ENCODE results near the gene ST3GAL3.

- TF ChIP-seq, protein P1, sequence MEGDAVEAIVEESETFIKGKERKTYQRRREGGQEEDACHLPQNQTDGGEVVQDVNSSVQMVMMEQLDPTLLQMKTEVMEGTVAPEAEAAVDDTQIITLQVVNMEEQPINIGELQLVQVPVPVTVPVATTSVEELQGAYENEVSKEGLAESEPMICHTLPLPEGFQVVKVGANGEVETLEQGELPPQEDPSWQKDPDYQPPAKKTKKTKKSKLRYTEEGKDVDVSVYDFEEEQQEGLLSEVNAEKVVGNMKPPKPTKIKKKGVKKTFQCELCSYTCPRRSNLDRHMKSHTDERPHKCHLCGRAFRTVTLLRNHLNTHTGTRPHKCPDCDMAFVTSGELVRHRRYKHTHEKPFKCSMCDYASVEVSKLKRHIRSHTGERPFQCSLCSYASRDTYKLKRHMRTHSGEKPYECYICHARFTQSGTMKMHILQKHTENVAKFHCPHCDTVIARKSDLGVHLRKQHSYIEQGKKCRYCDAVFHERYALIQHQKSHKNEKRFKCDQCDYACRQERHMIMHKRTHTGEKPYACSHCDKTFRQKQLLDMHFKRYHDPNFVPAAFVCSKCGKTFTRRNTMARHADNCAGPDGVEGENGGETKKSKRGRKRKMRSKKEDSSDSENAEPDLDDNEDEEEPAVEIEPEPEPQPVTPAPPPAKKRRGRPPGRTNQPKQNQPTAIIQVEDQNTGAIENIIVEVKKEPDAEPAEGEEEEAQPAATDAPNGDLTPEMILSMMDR (IDR thresholded peaks at IDR 0.05), result no peak
- no peak for TF ChIP-seq POLR2A (IDR thresholded peaks at IDR 0.05)
Measured at GRCh38 chr1:43947874-43948437, 240.6 kb downstream of the ST3GAL3 start.

All from uterus (tissue), 2 donors.